HL-60/S4 treated with retinoic acid at 250 ng/mL for 4 days and 3 days (cell line): ENCODE results near the gene YAP1.

ENCODE experiments used
- in situ Hi-C: fragments of 300-500 bp; cut with MboI; formaldehyde crosslinking; loops from 2 replicates; pipeline ENCODE4 v1.7.0; 2022; ENCODE audit warnings: low sequenced_read_pairs

YAP1 gene

GRCh38 chr11:102109896-102110760, at the start of gene YAP1:
TSS of gene YAP1 (plus strand) at chr11:102110447. CDS start at chr11:102110849, 402 bp downstream.
- in situ Hi-C loops: no loop called here

GRCh38 chr11:102061276-102061675, 49.0 kb upstream of the YAP1 start:
- in situ Hi-C loops: no loop called here

- in situ Hi-C loops: no loop called here
Measured at GRCh38 chr11:102062106-102062505, 48.1 kb upstream of the YAP1 start.

GRCh38 chr11:102064316-102064715, 45.9 kb upstream of the YAP1 start:
- in situ Hi-C loops: no loop called here

GRCh38 chr11:102070766-102071165, 39.5 kb upstream of the YAP1 start:
- in situ Hi-C loops: no loop called here

GRCh38 chr11:102071497-102072472, 38.5 kb upstream of the YAP1 start:
- in situ Hi-C loops: no loop called here

GRCh38 chr11:102073253-102073652, 37.0 kb upstream of the YAP1 start:
- in situ Hi-C loops: no loop called here

- in situ Hi-C loops: no loop called here
Measured at GRCh38 chr11:102079625-102080024, 30.6 kb upstream of the YAP1 start.

- in situ Hi-C loops: no loop called here
Measured at GRCh38 chr11:102081313-102081712, 28.9 kb upstream of the YAP1 start.

GRCh38 chr11:102085864-102086551, 24.2 kb upstream of the YAP1 start:
- in situ Hi-C loops: no loop called here

GRCh38 chr11:102097186-102097585, 13.1 kb upstream of the YAP1 start:
- in situ Hi-C loops: no loop called here

GRCh38 chr11:102099755-102100154, 10.5 kb upstream of the YAP1 start:
- in situ Hi-C loops: no loop called here

GRCh38 chr11:102108734-102109440, 1.4 kb upstream of the YAP1 start:
- in situ Hi-C loops: no loop called here

GRCh38 chr11:102110761-102111010, 439 bp downstream of the YAP1 start:
- in situ Hi-C loops: no loop called here

- in situ Hi-C loops: no loop called here
Measured at GRCh38 chr11:102111011-102111786, 952 bp downstream of the YAP1 start.

- in situ Hi-C loops: no loop called here
Measured at GRCh38 chr11:102111787-102112508, 1.7 kb downstream of the YAP1 start.

GRCh38 chr11:102112509-102112821, 2.2 kb downstream of the YAP1 start:
- in situ Hi-C loops: no loop called here

- in situ Hi-C loops: no loop called here
Measured at GRCh38 chr11:102114032-102114431, 3.8 kb downstream of the YAP1 start.

- in situ Hi-C loops: no loop called here
Measured at GRCh38 chr11:102115557-102115956, 5.3 kb downstream of the YAP1 start.
